HL-60/S4 treated with retinoic acid at 250 ng/mL for 4 days and 3 days (cell line): Measurements from ENCODE around the gene CDK5R2.
"Not testable (repeated sequence)": the region's sequence is repeated elsewhere in the genome, so short reads cannot be mapped to it uniquely, and the experiment has no call there.

ENCODE experiments used
- in situ Hi-C: fragments of 300-500 bp; cut with MboI; formaldehyde crosslinking; loops from 2 replicates; pipeline ENCODE4 v1.7.0; 2022; ENCODE audit warnings: low sequenced_read_pairs

CDK5R2 gene

DNA sequence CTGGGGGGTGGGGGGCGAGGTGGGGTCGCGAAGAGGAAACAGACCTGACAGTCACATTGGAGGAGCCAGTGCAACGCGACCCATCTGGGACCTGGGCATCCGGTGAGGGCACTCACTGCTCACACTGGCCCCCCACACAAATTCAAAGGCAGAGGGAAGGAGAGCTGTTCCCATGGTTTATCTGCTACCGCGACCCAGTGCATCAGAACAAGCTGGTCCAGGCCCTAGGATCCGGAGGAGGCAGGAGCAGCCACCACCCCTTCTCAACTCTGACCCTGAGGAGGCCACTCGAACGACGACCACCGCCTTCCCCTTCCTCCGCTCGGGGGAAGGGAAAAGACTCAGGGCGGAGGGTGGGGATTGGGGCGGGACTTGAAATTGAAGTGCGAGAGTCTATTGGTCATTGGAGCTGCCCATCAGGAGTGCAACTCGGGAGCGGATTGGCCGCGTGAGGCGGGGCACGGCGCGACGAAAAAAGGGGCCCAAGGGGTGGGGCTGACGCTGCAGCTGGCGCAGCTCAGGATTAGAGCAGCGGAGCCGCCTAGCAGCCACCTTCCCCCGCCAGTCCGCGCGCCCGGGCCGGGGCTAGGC, at the start of gene CDK5R2:
Gene CDK5R2, plus strand, starts transcription at position 526 of the 591 bp plus-strand sequence. CDS start 155 bp downstream, outside the sequence.
- in situ Hi-C loops, result no loop called here

DNA sequence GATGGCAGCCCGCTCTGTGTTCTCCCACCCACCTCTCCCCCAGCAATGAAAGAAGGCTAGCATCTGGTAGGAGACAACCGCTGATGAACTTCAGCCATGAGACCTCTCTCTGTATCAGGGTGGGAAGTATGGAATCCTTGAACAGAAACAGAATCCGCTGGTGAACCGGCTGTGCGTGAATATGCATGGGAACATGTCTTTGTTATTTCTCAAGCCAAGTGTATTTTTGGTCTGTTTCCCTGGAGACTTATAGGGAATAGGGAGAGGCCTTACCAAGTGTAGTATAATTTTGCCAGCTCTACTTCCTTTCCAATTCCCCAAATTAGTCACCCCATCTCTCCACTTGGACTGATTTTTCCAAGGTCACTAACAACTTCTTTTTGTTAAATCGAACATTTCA, 48.7 kb upstream of the CDK5R2 start:
- in situ Hi-C loops, result no loop called here

DNA sequence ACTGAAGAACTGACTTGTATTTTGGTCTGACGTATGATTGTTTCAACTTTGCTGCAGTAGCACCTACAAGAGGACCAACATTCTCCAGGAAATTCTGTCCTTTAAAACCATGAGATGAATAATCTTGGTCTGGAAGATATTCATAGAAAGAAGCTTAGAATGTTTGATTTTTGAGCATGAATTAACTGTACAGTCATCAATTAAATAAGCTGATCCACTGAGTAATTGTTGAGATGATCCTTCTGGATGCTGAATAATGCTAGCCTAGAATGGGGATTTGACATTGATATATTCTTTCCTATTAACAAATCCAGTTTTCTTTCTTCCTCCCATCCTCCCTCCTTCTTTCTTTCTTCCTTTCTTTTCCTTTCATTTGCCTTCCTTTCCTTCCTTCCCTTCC, 39.0 kb upstream of the CDK5R2 start:
- in situ Hi-C loops, result no loop called here

DNA sequence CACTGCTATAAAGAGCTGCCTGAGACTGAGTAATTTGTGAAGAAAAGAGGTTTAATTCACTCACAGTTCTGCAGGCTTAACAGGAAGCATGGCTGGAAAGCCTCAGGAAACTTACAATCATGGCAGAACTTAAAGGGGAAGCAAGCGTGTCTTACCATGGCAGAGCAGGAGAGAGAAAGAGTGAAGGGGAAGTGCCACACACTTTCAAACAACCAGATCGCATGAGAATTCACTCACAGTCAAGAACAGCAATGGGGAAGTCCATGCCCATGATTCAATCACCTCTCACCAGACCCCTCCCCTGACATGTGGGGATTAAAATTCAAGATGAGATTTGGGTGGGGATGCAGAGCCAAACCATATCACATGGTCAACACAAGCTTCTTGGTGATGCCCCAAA, 34.7 kb upstream of the CDK5R2 start:
- in situ Hi-C loops, result no loop called here

DNA sequence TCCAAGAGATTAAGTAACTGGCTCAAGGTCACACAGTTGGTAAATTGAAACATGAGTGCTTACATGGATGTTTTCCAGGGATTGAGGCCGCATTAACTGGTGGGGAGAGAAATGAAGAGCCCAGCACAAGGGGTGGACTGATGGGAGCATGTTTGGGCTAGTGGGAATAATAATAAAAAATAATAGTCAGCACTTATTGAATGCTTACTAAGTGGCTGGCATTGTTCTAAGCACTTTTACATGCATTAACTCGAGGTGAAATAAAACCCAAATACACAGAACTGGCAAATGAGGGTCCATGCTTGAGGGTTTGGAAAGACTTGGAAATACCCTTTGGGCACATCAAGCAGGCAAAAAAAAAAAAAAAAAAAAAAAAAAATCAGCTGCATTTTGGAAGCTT, 34.0 kb upstream of the CDK5R2 start:
- in situ Hi-C loops, result no loop called here

DNA sequence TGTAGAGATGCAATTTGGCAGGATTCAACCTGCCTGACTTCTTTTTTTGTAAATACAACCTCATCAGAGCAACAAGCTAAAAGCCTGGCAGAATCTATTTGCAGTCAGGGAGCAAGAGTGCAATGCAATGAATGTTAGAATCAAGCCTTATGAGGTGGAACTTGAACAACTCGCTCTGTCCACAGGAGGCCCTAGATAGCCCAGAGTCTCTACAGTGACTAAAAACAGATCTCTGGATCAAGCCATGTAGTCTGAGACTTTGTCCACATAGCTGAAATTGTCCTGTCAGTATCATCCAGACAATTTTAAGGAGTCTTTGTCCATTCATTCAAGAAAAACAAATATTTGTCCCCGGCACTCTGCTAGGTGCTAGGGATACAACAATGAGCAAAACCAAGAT, 32.0 kb upstream of the CDK5R2 start:
- in situ Hi-C loops, result no loop called here

DNA sequence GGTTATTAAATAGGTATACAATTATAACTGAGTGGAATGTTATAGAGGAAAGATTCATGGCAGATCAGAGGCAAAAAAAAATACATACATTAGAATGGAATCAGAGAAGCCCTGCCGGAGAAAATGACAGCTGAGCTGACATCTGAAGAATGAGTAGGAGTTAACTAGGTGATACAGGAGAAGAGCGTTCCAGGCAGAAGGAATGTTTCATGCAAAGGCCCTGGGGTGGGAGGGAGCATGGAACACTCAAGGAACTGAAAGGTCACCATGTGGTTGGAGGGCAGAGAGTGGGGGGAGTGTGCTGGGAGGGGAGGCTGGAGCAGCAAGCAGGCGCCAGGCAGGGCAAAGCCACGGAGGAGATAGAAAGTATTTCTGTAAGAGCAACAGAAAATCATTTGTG, 31.6 kb upstream of the CDK5R2 start:
- in situ Hi-C loops, result no loop called here

DNA sequence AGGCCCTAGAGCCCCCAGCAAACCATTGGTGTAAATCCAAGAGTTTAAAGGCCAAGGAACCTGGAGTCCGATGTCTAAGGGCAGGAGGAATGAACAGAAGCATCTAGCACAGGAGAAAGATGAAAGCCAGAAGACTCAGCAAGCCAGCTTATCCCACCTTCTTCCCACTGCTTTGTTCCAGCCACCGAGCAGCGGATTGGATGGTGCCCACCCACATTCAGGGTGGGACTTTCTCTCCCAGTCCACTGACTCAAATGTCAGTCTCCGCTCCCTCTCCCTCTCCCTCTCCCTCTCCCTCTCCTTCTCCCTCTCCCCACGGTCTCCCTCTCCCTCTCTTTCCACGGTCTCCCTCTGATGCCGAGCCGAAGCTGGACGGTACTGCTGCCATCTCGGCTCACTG, 29.0 kb upstream of the CDK5R2 start:
- in situ Hi-C loops, result not testable (repeated sequence)

DNA sequence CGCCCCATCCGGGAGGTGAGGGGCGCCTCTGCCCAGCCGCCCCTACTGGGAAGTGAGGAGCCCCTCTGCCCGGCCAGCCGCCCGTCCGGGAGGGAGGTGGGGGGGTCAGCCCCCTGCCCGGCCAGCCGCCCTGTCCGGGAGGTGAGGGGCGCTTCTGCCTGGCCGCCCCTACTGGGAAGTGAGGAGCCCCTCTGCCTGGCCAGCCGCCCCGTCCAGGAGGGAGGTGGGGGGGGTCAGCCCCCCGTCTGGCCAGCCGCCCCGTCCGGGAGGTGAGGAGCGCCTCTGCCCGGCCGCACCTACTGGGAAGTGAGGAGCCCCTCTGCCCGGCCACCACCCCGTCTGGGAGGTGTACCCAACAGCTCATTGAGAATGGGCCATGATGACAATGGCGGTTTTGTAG, 27.7 kb upstream of the CDK5R2 start:
- in situ Hi-C loops, result not testable (repeated sequence)

DNA sequence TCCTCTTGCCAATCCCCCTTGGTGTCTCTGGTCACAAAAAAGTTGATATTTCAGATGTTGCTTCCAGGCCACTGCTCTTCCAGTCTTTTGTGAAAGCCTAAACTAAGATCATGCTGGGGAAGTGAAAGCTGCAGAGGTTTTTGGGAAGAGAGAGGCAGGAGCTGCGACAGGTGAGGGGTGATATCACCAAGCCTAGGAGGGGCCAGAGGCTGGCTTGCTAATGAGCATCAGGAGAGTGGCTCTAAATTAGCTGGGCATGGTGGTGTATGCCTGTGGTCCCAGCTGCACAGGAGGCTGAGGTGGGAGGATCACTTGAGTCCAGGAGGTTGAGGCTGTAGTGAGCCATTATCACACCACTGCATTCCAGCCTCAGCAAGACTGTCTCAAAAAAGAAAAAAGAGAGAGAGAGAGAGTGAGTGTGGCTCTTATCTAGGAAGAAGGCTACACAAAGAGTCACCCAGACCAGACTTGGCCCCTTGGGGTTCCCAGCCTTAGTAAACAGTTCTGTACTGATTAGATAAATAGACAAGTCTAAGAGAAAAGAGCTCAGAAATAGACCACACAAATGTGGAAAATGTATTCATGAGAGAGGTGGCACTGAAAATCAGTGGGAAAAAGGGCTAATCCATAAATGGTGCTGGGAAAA, 14.6 kb upstream of the CDK5R2 start:
- in situ Hi-C loops, result no loop called here

DNA sequence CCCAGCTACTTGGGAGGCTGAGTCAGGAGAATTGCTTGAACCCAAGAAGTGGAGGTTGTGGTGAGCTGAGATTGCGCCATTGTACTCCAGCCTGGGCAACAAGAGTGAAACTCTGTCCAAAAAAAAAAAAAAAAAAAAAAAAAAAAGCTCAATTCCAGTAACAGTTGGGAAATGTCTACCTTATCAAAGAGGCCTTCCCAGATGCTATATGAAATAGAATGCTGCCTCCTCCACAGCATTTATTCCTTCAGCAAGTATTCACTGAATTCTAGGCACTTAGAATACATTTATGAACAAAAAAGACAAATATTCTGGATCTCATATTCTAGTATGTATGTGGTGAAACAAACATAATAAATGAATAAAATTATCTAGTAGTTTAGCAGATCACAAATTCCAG, 12.8 kb upstream of the CDK5R2 start:
- in situ Hi-C loops, result no loop called here

DNA sequence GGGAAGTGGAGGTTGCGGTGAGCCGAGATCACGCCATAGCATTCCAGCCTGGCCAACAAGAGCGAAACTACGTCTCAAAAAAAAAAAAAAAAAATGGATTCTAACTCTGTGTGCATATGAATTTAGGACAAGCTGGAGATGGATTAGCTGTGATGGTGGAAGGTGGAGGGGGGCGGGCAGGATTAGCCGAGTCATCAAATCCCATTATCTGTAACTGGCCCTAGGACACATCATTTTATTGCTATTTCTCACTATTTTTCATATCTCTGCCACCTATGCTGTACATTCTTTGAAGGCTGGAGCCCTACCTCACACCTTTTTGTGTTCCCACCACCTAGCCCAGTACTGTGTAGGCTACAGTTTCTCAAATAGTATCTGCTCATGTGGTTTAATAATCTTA, 7.3 kb upstream of the CDK5R2 start:
- in situ Hi-C loops, result no loop called here

DNA sequence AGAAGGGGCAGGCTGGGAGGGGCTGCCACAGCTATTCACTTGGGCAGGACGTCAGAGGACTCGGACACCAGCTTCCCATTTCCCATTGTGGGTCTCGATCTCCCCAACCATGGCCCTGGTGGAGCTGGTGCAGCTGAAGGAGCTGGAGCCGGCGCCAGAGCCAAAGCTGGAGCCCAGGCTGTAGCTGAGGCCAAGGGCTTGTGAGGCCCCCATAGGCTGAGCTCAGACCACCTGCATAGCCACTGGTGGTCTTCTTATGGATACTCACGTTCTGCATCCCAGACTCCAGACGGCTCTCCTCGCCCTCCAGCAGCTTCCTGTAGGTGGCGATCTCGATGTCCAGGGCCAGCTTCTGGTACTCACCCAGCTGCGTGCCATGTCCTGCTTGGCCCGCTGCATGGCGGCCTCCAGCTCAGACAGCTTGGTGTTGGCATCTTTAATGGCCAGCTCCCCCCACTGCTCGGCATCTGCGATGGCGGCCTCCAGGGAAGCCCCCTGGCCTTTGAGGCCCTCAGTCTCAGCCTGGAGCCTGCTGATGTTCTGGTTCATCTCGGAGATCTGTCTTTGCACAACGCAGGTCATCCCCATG, 6.0 kb upstream of the CDK5R2 start:
- in situ Hi-C loops, result no loop called here

DNA sequence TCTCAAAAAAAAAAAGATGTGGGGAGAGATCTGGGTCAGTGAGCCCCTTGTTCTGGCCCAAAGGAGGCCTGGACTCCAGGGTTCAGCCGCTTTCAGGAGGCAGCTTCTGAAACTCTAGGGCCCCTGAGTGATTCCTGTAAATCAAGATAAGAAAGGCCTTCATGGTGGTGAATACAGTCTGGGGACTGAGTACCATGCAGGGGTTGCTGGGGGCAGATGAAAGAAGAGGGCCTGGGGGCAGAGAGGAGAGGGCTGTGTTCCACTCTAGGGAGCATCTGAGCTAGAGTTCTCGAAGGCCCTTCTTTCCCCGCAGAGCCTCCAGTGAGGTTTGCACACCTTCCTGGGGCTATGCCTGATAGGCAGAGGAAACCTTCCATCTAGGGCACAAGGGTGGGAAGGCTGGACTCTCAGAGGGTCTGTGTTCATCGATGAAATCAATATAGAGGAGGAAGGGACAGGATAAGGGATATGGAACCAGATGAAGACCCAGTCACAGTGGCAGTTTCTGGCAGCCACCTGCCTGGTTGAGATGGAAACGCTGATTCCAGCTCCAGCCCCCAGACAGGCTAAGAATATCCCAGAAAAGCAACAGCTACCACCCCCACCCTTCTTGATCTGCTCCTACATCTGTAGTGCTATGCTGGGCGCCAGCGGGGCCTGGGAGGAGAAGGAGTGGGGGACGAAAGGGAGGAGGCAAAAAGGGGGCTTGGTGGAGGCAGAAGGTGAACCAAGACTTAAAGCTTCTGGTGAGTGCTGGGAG, 4.7 kb upstream of the CDK5R2 start:
- in situ Hi-C loops, result no loop called here

DNA sequence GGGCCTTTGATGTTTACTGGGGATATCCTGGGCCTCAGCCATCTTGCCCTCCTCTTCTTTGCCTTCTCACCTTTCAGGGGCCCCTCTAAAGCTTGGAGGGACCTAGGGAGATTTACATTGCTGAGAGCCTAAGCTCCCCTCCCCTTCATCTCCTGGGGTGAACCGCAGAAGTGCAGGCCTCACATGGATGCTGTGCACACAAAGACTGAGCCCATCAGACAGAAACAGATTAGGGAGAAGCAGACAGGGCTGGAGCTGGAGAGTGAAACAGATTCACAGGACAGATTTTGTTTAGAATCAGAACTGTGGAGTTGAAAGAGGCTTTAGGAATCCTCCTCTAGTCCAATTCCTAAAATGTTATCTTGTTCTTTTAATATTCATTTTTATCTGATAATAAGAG, 3.4 kb upstream of the CDK5R2 start:
- in situ Hi-C loops, result no loop called here

DNA sequence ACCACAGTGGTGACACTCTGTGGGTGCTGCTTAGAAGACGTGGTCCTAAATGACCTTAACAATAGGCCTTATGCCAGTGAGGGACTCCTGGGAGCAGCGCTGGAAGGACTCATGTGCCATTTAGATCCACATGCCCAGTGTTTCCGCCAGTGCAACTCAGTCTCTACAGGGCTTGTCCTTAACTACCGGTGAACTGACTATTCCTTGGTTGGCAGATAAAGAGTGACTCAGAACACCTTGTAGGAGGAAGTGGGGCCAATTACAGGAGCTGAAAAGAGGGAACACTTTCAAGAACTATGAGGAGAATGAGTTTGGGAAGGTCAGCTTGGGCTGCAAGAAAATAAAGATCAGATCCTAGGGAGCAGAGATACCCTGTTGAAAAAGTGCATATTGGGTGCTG, 1.8 kb upstream of the CDK5R2 start:
- in situ Hi-C loops, result no loop called here

DNA sequence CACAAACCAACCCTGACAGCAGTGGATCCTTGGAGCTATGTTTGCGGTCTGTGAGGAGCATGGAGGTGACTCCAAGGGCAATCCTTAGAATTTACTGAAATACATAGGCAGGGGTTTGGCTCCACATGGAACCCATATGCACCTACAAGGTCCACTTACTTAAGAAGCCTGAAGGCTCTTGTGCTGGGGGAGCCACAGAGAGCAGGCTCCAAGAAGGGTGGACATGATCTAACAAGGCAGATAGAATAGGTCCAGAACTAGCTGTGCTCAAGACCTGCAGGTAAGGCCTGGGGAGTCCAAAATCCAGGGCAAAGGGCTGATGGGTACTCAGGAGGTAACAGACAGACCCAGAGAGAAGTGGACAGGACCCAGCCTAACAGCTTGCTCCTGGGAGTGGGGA, 1.2 kb upstream of the CDK5R2 start:
- in situ Hi-C loops, result no loop called here

DNA sequence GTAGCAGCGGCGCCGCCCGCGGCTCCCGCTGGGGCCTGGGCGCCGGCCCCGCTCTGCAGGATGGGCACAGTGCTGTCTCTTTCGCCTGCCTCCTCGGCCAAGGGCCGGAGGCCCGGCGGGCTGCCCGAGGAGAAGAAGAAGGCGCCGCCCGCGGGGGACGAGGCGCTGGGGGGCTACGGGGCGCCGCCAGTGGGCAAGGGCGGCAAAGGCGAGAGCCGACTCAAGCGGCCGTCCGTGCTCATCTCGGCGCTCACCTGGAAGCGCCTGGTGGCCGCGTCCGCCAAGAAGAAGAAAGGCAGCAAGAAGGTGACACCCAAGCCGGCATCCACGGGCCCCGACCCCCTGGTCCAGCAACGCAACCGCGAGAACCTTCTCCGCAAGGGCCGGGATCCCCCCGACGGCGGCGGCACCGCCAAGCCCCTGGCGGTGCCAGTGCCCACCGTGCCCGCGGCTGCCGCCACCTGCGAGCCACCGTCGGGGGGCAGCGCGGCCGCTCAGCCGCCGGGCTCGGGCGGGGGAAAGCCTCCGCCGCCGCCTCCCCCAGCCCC, 369 bp downstream of the CDK5R2 start:
- in situ Hi-C loops, result no loop called here

DNA sequence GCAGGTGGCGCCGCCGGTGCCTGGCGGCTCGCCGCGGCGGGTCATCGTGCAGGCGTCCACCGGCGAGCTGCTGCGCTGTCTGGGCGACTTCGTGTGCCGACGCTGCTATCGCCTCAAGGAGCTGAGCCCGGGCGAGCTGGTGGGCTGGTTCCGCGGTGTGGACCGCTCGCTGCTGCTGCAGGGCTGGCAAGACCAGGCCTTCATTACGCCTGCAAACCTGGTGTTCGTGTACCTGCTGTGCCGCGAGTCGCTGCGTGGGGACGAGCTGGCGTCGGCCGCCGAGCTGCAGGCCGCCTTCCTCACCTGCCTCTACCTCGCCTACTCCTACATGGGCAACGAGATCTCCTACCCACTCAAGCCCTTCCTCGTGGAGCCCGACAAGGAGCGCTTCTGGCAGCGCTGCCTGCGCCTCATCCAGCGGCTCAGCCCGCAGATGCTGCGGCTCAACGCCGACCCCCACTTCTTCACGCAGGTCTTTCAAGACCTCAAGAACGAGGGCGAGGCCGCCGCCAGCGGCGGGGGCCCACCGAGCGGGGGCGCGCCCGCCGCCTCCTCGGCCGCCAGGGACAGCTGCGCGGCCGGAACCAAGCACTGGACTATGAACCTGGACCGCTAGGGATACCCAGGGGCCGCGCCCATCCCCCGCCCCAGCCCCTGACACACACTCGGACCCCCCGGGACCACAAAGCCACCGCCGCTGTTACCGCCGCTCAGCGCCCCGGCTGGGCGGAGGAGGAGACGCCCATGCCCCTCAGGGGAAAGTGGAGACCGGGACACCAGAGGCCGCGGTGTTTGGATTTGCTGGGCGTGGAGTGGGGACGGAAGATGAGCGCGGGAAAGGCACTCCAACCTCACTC, 1.1 kb downstream of the CDK5R2 start:
- in situ Hi-C loops, result no loop called here

DNA sequence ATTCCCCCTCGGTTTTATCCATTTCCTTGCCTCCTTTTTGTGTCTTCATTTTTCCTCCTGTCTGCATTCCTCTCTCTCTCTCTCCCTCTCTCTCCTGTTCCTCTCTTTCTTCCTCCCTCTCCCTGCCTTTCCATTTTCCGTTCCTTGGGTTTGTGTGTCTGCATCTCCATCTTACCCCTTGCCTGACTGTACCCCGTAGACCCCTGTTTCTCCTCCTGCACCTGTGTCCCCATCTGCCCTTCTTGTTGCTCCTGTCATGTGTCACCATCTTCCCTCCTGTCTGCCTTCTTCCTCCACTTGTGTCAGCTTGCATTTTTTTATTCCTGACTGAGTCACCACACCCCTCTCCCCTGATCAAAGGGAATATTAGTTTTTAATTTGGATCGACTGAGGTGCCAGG, 1.8 kb downstream of the CDK5R2 start:
- in situ Hi-C loops, result no loop called here
